Adrenal gland (tissue), 5 donors: ENCODE data around the gene VPS25.

Experiments
- POLR2A ChIP-seq, 2 donors: fragments of 450-650 bp; IDR thresholded peaks; one replicate each; pipeline ENCODE4 v1.6.1; 2017; ENCODE audit warnings: antibody characterized with exemption in 2 of 2, mild to moderate bottlenecking in 2 of 2, moderate library complexity in 1 of 2
- TF ChIP-seq, protein P1 (sequence below), 6 experiments: fragments of 450-650 bp in 4 of 6; fragments of 200-600 bp in 2 of 6; sonication (generic) in 1 of 6; IDR thresholded peaks; 1 replicate in 5 of 6; 2 replicates in 1 of 6; pipeline versions ENCODE4 v1.5.1 to v1.8.0; 2016 to 2021; ENCODE audit warnings: antibody characterized with exemption in 6 of 6, mild to moderate bottlenecking in 2 of 6, moderate library complexity in 1 of 6
- donor health status: DM: no; HTN: no; CAD: no.

DNA sequence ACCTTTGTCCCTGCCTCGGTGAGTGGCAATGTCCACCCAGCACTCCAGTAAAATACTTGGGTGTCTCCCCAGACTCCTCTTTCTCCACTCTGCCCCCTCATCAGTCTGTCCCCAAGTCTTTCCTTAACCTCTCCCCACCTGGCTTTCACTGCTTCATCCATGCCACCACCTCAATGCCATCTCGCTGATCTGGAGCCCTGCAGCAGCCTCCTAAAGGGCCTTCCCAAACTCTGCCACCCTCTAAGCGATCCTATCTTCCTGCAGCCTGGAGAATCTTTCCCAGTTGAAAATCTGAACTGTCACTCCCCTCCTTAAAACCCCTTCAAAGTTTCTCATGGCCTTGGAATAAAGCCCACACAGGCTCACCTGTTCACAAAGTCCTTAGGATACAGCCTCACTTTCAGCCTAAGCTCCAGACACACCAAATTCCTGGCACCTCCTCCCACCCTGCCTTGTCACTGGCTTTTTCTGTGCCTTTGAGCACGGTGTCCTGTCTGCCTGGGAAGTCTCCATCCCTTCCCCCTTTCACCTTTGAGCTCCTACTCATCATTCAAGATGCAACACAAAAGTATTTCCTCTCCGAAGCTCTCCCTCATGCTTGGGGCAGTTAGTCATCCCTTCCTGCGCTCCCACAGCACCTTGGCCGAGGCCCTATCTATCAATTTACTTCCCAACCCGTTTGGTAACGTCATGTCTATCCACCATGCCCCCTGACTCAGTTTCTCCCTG is 10.0 kb downstream of the VPS25 start:
- TF ChIP-seq POLR2A (IDR thresholded peaks at IDR 0.05) = no peak
- TF ChIP-seq, protein P1, sequence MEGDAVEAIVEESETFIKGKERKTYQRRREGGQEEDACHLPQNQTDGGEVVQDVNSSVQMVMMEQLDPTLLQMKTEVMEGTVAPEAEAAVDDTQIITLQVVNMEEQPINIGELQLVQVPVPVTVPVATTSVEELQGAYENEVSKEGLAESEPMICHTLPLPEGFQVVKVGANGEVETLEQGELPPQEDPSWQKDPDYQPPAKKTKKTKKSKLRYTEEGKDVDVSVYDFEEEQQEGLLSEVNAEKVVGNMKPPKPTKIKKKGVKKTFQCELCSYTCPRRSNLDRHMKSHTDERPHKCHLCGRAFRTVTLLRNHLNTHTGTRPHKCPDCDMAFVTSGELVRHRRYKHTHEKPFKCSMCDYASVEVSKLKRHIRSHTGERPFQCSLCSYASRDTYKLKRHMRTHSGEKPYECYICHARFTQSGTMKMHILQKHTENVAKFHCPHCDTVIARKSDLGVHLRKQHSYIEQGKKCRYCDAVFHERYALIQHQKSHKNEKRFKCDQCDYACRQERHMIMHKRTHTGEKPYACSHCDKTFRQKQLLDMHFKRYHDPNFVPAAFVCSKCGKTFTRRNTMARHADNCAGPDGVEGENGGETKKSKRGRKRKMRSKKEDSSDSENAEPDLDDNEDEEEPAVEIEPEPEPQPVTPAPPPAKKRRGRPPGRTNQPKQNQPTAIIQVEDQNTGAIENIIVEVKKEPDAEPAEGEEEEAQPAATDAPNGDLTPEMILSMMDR (IDR thresholded peaks at IDR 0.05) = no peak
